ENCODE results near the gene PIGS. TPM values are rescaled to one million over a fixed set of nuclear protein-coding genes. Genes with fewer than 3 reads are reported as not detected.

The PIGS gene
- total and polyA plus RNA-seq, 2 of the 13 experiments (the other 11 are each of a cell fraction or from before 2014, with no cell fraction given): 31.7 to 42.6 TPM

- TF ChIP-seq THAP11 (CRISPR knock-in tag; IDR thresholded peaks at IDR 0.05) (peak; percentile 50), ZNF234 (CRISPR knock-in tag; conservative IDR thresholded peaks at IDR 0.05) (no peak), SP4 (CRISPR knock-in tag; IDR thresholded peaks at IDR 0.05) (peak; percentile 87), MED8 (CRISPR knock-in tag; IDR thresholded peaks at IDR 0.05; ENCODE audit: insufficient replicate concordance) (no peak), NPAS2 (CRISPR knock-in tag; IDR thresholded peaks at IDR 0.05; ENCODE audit: borderline replicate concordance) (no peak), NFRKB (IDR thresholded peaks at IDR 0.05) (no peak), TRAFD1 (CRISPR knock-in tag; IDR thresholded peaks at IDR 0.05; ENCODE audit: borderline replicate concordance) (no peak), CBX1 (IDR thresholded peaks at IDR 0.05; ENCODE audit: low read depth) (no peak), ZNF644 (CRISPR knock-in tag; IDR thresholded peaks at IDR 0.05; ENCODE audit: low read depth) (no peak), ZNF12 (CRISPR knock-in tag; IDR thresholded peaks at IDR 0.05) (no peak), ZBTB14 (CRISPR knock-in tag; IDR thresholded peaks at IDR 0.05) (no peak), ZNF670 (CRISPR knock-in tag; IDR thresholded peaks at IDR 0.05; ENCODE audit: borderline replicate concordance) (no peak), GATAD1 (CRISPR knock-in tag; IDR thresholded peaks at IDR 0.05) (no peak), MIXL1 (CRISPR knock-in tag; IDR thresholded peaks at IDR 0.05) (no peak), ZNF543 (CRISPR knock-in tag; IDR thresholded peaks at IDR 0.05) (no peak), ELK4 (CRISPR knock-in tag; IDR thresholded peaks at IDR 0.05; ENCODE audit: borderline replicate concordance) (no peak), ZNF570 (CRISPR knock-in tag; IDR thresholded peaks at IDR 0.05; ENCODE audit: borderline replicate concordance) (no peak), FOXO4 (CRISPR knock-in tag; conservative IDR thresholded peaks at IDR 0.05) (no peak), ZIK1 (CRISPR knock-in tag; IDR thresholded peaks at IDR 0.05; ENCODE audit: borderline replicate concordance, low read depth) (no peak), ZNF33B (CRISPR knock-in tag; IDR thresholded peaks at IDR 0.05) (no peak), RFX1 (IDR thresholded peaks at IDR 0.05) (no peak), ZBTB1 (CRISPR knock-in tag; IDR thresholded peaks at IDR 0.05; ENCODE audit: borderline replicate concordance) (no peak), CREBL2 (CRISPR knock-in tag; IDR thresholded peaks at IDR 0.05; ENCODE audit: borderline replicate concordance) (no peak), ZNF333 (CRISPR knock-in tag; IDR thresholded peaks at IDR 0.05; ENCODE audit: borderline replicate concordance) (no peak), ZNF569 (CRISPR knock-in tag; IDR thresholded peaks at IDR 0.05; ENCODE audit: borderline replicate concordance) (no peak), NCOR1 (IDR thresholded peaks at IDR 0.05; ENCODE audit: borderline replicate concordance, low read length) (no peak), ZNF891 (CRISPR knock-in tag; IDR thresholded peaks at IDR 0.05) (no peak)
Measured at GRCh38 chr17:28552176-28552999, 18.9 kb downstream of the PIGS start, which contains the start of gene UNC119 (continued).
